GM19324 (cell line): ENCODE measurements around the gene HINT1.

Experiments
- ATAC-seq: cut with Tn5 transposase; IDR thresholded peaks from one replicate; pipeline ENCODE4 v1.9.1; 2021; ENCODE audit warnings: mild to moderate bottlenecking, moderate library complexity; ENCODE audit not compliant: unreplicated experiment, low FRiP score

The HINT1 gene

DNA sequence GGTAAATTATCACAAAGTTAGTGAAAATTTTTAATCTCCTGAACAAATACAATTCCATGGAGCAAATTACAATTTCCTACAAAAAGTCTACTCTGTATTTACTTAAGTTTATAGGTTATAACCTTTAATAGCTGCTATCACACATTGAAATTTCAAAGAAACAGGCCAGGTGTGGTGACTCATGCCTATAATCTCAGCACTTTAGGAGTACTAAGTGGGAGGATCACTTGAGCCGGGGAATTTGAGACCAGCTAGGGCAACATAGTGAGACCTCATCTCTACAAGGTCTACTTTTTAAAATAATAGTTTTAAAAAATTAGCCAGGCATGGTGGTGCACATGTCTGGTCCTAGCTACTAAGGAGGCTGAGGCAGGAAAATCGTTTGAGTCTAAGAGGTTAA is 50.3 kb downstream of the HINT1 start:
- ATAC-seq: no peak

DNA sequence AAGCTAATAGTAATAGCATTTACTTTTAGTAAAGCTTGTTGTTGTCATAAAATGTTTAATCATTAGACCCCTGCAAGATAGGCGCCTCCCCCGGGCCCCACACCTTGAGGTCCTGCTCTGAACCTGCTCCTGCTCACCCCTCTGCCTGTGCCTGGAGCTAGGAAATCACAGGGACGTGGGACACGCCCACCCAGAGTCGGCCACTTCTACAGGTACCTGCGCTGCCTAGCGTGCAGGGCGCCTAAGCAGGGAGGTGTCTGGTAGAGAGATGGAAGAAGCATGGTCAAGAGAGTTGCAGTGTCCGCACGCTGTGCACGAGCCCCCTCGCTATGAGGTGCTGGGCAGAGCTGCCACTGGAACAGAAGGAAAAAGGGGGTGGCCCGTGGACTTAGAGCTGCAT is 52.6 kb downstream of the HINT1 start:
- no peak for ATAC-seq

DNA sequence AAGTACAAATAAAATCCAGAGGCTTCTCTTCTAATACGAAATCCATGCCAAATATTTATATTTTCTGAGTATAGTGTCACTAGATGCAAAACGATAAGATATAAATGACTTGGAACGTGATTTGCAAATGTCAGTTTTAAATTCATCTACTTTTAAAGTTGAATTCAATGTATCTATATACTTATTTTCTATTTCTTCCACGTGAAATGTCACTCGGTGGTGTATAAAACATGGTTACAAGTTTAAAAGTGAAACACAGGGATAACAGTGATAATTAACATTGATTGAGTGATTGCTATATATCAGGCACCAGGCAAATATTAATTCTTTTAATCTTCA is 54.8 kb downstream of the HINT1 start:
- no peak for ATAC-seq

DNA sequence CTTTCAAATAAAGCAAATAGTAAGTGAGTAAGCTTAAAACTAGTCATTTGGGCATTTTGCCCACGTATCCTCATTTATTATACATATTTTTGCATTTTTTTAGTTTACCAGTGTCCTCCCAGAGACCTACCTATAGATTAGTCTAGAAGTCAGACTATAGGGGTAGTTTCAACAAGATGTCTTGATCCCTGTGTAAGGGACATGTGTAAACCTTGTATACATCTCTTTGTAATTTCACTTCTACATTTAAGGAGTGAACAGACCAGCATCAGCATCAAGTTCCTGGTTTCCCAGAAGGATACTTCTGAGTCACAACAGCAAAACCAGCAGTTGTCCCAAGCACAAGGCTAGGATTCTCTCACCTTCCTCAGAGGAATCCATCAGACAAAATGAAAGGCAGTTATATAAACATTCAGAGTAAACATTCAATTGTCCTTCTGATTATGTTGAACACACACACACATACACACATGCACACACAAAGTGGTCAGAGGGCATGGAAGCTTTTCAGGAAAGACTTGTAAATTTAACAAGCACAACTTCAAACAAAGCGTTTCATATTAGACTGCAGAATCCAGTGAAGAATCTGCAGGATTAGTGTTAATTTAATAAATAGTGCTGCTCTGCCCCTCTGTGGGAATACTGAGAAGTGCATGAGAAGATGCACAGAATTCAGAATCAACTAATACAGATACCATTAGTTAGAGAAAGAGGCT is 55.4 kb downstream of the HINT1 start:
- ATAC-seq: peak; percentile 73
